ENCODE results near the gene CD55.

- TF ChIP-seq POLR2A (IDR thresholded peaks at IDR 0.05) (no peak), CTCF (IDR thresholded peaks at IDR 0.05) (no peak)
These were observed 8.0 kb downstream of the CD55 start for GRCh38 chr1:207329469-207329868.
